Left ventricle myocardium inferior (tissue), 1 donor: ENCODE measurements around the gene ANO7. TPM values are rescaled to one million over a fixed set of nuclear protein-coding genes. Genes with fewer than 3 reads are reported as not detected.

Experiments used
- DNase-seq: peaks from one replicate; pipeline ENCODE4 v3.0.0-alpha.2; 2020
- H3K27ac ChIP-seq: fragments of 200-600 bp; replicated peaks from 2 replicates; pipeline ENCODE4 v1.8.0; 2021
- H3K27me3 ChIP-seq: fragments of 200-600 bp; 2 replicates; pipeline ENCODE4 v1.8.0; 2021; ENCODE audit warnings: low read depth
- H3K36me3 ChIP-seq: fragments of 200-600 bp; 2 replicates; pipeline ENCODE4 v1.8.0; 2021
- H3K4me1 ChIP-seq: fragments of 200-600 bp; 2 replicates; pipeline ENCODE4 v1.8.0; 2021
- H3K4me3 ChIP-seq: fragments of 200-600 bp; 2 replicates; pipeline ENCODE4 v1.8.0; 2021; ENCODE audit warnings: mild to moderate bottlenecking, moderate library complexity
- H3K9me3 ChIP-seq: fragments of 200-600 bp; replicated peaks from 2 replicates; pipeline ENCODE4 v1.8.0; 2021
- intact Hi-C: fragments of 100-400 bp; cut with micrococcal nuclease; formaldehyde crosslinking; loops from one replicate; pipeline ENCODE4 v1.11.0; 2022
- total RNA-seq: library from RNA; stranded (reverse); fragmentation: NEBNext Ultra II Directional; extraction: Animal tissue kit (Norgen Biotek cat#: 25700); gene quantifications from one replicate; pipeline ENCODE4 v1.2.1, GENCODE V29; 2021
- TF ChIP-seq, protein P1 (sequence below): fragments of 200-600 bp; IDR thresholded peaks from 2 replicates; pipeline ENCODE4 v1.8.0; 2021; ENCODE audit warnings: antibody characterized with exemption, mild to moderate bottlenecking, borderline replicate concordance
- donor health status: DM: no; HTN: yes; CAD: no; lungs with severe emphysema.

Gene ANO7
- total RNA-seq, 1 donor from 2014 or later: 0.80 TPM

DNA sequence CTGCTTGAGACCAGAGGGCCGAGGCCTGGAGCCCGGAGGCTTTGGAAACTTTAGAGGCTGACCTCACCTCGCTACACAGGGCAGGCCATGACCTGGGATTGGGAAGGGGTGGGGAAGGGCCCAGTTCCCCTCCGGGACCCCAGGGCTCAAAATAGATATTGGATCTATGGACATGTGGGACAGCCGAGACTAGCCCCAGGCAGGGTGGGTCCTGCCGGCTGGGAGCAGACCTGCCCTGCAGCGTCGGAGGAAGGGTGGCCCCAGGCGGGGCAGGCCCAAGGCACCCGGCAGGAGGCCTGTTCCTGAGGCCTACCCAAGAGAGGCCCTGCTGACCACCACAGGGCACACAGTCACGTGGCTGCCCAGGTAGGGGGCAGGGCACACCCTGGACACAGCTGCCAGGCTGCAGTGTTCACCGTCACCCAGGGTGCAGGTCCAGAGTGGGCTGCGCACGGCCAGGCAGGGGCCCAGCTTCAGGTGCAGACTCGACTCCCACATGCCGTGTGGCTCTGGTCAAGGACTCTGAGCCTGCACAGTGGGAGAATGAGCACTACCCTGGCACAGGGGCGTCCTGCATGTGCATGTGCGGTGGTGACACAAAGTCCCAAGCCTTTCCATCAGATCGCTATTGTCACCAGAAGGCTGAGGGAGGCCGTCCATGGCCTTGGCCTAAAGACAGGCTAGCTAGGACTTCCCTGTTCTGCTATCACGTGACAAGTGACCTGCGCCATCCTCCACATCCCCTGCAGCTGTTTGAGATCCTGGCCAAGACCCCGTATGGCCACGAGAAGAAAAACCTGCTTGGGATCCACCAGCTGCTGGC lies 13.2 kb downstream of the ANO7 start:
- no peaks in the 10 kb centered on the region for H3K36me3 ChIP-seq
- intact Hi-C loops: no loop called here
- no peak overlapping the region for H3K4me3 ChIP-seq
- no peaks in the 10 kb centered on the region for H3K4me1 ChIP-seq
- H3K27ac ChIP-seq: no peak overlapping the region
- H3K9me3 ChIP-seq: no peaks in the 10 kb centered on the region
- TF ChIP-seq, protein P1, sequence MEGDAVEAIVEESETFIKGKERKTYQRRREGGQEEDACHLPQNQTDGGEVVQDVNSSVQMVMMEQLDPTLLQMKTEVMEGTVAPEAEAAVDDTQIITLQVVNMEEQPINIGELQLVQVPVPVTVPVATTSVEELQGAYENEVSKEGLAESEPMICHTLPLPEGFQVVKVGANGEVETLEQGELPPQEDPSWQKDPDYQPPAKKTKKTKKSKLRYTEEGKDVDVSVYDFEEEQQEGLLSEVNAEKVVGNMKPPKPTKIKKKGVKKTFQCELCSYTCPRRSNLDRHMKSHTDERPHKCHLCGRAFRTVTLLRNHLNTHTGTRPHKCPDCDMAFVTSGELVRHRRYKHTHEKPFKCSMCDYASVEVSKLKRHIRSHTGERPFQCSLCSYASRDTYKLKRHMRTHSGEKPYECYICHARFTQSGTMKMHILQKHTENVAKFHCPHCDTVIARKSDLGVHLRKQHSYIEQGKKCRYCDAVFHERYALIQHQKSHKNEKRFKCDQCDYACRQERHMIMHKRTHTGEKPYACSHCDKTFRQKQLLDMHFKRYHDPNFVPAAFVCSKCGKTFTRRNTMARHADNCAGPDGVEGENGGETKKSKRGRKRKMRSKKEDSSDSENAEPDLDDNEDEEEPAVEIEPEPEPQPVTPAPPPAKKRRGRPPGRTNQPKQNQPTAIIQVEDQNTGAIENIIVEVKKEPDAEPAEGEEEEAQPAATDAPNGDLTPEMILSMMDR: no peak
- no peaks in the 10 kb centered on the region for H3K27me3 ChIP-seq
- no peak for DNase-seq

- no peaks in the 10 kb centered on the region for H3K36me3 ChIP-seq
- no peaks in the 10 kb centered on the region for H3K9me3 ChIP-seq
- H3K4me3 ChIP-seq: no peak overlapping the region
- no peaks in the 10 kb centered on the region for H3K27me3 ChIP-seq
- no peak overlapping the region for H3K27ac ChIP-seq
- no peak for DNase-seq
- H3K4me1 ChIP-seq: no peaks in the 10 kb centered on the region
- TF ChIP-seq, protein P1: no peak
- intact Hi-C loops: no loop called here
These were observed 13.8 kb downstream of the ANO7 start for GRCh38 chr2:241202268-241202585.

DNA sequence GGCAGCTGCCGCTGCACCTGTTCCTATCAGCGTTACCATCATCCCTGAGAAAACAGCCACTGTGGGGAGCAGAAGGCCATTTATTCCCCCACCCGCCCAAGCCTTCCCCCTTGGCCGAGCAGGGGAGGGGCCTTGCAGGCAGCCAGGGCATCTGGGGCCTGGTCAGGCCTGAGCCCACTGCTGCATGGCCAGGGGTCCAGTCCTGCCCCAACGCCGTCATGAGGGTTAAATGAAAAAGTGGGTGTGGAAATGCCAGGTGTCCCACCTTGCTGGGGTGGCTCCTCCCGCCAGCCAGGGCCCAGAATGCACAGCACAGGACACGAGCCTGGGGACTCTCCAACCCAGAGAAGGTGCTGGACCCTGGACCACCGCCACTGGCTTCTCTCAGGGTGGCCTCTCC lies 14.2 kb downstream of the ANO7 start:
- intact Hi-C loops: no loop called here

GRCh38 chr2:241203218-241204009 lies 14.9 kb downstream of the ANO7 start:
- Histone ChIP-seq H3K27ac (no peak overlapping the region), H3K9me3 (no peaks in the 10 kb centered on the region), H3K27me3 (no peaks in the 10 kb centered on the region), H3K36me3 (no peaks in the 10 kb centered on the region), H3K4me3 (no peak overlapping the region), H3K4me1 (no peaks in the 10 kb centered on the region)
- TF ChIP-seq, protein P1: no peak
- intact Hi-C loops: no loop called here
- no peak for DNase-seq

More for the DNA sequence above, 14.2 kb downstream of the ANO7 start:
- Histone ChIP-seq H3K9me3 (no peaks in the 10 kb centered on the region), H3K36me3 (no peaks in the 10 kb centered on the region), H3K4me1 (no peaks in the 10 kb centered on the region), H3K27ac (no peak overlapping the region), H3K4me3 (no peak overlapping the region), H3K27me3 (no peaks in the 10 kb centered on the region)
- no peak for DNase-seq
- TF ChIP-seq, protein P1: no peak

DNA sequence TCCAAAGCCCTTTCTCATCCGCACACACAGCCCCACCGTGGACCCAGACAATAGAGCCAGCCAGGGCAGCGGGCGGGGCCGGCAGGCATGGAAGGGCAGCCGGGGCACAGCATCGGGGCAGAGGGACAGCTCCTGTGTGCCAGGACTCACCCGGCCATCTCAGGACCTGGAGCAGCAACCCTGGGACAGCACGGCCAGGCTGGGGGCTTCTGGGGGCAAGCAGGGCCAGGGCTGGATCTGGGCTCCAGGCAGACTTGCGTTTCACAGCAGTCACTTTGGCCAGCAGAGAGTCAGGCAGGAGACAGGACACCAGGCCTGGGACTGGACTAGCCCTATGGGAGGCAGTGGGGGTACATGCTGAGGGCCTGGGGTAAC lies 15.5 kb downstream of the ANO7 start:
- no peak overlapping the region for H3K4me3 ChIP-seq
- TF ChIP-seq, protein P1: no peak
- intact Hi-C loops: no loop called here
- no peaks in the 10 kb centered on the region for H3K27me3 ChIP-seq
- H3K36me3 ChIP-seq: no peaks in the 10 kb centered on the region
- H3K9me3 ChIP-seq: no peaks in the 10 kb centered on the region
- no peak overlapping the region for H3K27ac ChIP-seq
- no peak for DNase-seq
- no peaks in the 10 kb centered on the region for H3K4me1 ChIP-seq
